ENCODE data around the gene PPM1E.
"Not testable (repeated sequence)": the region's sequence is repeated elsewhere in the genome, so short reads cannot be mapped to it uniquely, and the experiment has no call there.

Gene PPM1E

DNA sequence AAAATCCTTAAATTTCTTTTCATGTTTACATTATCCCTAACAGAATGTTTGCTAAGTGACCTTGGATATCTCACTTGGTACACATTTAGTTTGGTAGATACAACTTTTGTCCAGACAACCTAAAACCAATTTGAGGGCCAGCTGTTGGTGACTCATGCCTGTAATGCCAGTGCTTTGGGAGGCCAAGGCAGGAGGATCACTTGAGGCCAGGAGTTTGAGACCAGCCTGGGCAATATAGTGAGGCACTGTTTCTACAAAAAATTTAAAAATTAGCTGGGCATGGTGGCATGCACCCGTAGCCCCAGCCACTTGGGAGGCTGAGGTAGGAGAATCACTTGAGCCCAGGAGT is 202.0 kb downstream of the PPM1E start:
- DNase-seq, result not testable (repeated sequence)

DNA sequence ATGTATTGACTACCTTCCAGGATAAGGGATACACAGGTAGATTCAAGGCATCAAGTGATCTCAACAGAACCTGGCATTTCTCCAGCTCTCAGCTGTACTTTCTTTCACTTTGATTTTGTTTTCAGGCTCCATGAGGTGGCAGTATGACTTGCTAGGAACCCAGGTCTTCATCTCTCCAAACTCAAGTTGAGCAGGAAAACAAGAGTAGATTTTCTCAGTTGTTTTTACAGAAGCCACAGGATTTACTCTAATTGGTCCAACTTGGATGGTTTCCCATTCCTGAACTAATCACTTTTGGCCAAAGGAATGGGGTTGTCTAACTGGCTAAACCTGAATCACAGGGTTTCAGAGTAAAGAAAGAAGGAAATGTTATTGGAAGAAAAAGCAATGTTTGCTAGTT is 204.4 kb downstream of the PPM1E start:
- peak; percentile 22 for DNase-seq

GRCh38 chr17:58965221-58965620 is 209.6 kb downstream of the PPM1E start:
- no peak for DNase-seq

DNA sequence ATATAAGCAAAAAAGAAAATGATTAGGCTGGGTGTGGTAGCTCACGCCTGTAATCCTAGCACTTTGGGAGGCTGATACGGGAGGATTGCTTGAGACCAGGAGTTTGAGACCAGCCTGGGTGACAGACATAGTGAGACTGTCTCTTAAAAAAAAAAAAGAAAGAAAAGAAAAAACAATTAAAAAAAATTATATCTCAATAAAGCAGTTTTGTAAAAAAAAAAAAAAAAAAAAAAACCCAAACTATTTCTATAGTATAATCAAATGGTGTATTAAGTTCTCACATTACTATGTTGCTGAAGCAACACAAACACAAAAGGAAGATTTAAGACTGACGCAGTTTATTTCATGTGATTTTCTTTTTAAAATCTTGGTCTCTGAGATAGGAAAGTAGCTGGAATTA is 210.6 kb downstream of the PPM1E start:
- DNase-seq, result no peak

DNA sequence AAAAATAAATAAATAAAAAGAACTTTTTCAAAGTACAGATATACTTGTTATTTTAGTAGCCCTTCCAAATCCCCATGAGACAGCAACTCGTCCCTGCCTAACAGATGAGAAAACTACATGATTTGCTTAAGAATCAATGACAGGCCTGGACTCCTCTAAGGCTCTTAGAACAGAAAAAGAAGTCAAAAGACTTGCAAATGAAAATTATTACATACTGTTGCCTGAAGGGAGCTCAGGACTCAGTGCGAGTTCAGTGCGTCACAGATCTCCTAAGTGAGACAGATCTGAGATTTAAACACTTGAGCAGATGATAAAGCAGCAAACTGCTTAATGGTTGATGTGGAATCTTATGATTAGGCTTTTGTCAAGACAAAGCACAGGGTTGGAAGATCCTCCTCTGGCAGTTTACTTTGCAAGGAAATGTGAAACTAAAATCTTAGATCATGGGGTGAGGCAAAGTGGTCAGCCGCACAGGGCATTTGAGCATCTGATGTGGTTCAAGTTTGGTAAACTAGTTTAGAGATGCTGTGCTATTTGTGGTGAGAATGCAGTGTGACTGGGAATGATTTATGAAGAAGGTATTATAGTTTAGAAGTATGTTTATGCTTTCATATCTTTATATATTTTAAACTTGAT is 212.9 kb downstream of the PPM1E start:
- DNase-seq, result no peak

- no peak for DNase-seq
Measured at GRCh38 chr17:58969156-58969555, 213.5 kb downstream of the PPM1E start.

DNA sequence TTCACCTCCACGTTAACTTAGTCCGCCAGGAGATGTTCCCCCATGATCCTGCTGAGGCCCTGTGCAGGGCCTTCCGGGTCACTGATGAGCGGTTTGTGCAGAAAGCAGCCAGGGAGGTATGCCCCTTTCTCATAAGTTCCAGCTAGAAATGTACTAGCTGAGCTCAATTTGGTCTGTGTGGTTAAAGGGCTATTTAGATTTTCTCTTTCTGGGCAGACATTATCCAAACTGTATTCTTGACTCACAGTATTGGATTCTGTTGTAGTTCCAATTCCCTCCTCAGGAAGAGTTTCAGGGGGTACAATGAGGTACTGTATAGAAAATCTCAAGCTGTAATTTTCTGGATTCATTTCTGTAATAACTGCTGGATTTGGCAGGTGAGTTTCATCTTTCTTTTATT is 214.0 kb downstream of the PPM1E start:
- DNase-seq, result no peak

DNA sequence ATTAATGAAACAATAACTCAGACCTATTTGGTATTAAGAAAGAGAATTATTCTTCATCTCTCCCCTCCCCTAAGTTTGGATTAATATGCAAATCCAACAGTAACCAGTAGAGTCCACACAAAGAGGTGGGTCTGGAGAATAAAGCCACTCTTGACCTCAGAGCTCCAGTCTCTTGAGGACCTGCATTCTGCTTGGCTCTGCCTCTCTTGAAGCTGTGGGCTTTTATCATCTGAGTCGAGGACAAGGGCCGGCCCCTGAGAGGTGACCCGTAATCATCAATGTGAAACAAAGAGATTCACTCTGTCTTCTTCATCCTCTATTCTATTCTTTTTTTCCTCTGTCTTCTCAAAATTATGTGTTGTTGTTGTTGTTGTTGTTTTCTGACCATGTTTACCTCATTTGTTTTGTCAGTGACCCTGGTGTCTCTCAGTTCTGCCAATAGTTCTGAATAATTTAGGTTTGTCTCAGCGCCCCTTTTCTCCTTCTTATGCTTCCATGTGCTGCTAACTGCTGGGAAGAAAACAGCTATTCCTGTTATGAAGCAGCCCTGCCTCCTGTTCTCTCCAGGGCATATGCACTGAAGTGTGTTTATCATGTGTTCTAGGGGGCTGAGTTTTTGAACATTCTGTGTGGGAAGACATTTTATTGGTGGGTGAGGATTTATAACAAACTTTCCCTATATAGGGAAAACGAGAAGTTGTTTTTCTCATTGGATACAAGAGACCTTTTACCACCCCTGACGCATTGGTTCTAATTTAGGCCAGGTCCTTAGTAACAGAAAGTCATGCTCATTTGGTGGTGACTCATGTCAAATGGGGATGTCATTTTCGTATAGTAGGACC is 215.2 kb downstream of the PPM1E start:
- DNase-seq, result peak; percentile 86

DNA sequence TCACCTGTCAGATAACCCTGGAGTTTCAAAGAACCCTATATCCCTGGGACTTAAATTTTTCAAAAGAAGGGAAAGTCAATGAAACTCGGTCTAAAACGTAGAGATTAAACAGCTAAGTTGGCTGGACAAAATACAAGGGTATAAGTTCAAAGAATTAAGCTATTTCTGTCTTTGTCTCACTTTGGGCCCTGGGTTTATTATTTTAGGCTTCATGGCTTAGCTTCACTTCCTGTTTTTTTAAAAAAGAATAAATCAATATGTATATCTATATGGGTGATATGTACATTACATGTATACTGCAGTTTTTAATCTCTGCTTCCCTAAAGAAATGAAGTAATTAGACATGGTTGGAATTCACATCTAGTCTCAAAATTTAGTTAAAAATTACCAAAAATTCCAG is 218.7 kb downstream of the PPM1E start:
- no peak for DNase-seq

GRCh38 chr17:58976541-58976940 is 220.9 kb downstream of the PPM1E start:
- DNase-seq, result no peak

DNA sequence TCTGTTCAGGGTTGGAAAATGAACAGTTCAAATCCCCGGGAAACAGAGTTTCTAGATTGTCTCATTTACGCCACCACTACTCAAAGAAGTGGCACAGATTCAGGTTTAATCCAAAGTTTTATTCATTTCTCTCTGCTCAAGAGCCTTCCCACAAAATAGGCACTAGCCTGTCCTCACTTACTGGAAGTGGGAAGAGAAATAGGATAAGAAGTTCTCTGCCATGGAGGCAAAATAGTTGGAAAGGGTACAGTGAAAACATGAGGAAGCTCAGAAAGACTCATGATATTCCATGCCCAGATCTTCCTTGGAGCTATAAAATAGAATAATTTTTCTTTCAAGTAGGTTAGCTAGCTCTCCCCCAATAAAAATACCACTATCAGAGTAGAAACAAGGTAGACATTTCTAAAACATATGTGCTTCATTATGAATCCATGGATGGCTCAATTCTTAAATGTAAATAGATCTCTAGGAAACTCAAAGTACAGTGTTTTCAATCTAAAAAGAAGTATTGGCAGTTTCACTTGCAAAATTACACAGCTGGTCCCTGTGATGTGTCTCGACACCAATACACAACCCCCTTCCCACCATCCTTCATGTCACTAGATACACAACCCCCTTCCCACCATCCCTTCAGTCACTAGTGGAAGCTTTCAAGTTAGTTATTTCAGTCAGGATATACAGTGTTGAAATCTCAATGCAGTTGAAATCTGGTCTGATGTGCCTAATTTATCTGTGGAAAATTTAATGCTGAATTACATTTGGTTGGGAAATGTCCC is 225.2 kb downstream of the PPM1E start:
- DNase-seq, result no peak

GRCh38 chr17:58982626-58983025 is 227.0 kb downstream of the PPM1E start:
- no peak for DNase-seq

GRCh38 chr17:58985367-58985766 is 229.7 kb downstream of the PPM1E start:
- no peak for DNase-seq

GRCh38 chr17:58985971-58986370 is 230.3 kb downstream of the PPM1E start:
- peak; percentile 23 for DNase-seq

GRCh38 chr17:58989629-58990028 is 234.0 kb downstream of the PPM1E start:
- DNase-seq, result no peak

GRCh38 chr17:58991718-58992331 is 236.2 kb downstream of the PPM1E start:
- DNase-seq, result no peak

GRCh38 chr17:58993311-58993710 is 237.7 kb downstream of the PPM1E start:
- DNase-seq, result no peak

DNA sequence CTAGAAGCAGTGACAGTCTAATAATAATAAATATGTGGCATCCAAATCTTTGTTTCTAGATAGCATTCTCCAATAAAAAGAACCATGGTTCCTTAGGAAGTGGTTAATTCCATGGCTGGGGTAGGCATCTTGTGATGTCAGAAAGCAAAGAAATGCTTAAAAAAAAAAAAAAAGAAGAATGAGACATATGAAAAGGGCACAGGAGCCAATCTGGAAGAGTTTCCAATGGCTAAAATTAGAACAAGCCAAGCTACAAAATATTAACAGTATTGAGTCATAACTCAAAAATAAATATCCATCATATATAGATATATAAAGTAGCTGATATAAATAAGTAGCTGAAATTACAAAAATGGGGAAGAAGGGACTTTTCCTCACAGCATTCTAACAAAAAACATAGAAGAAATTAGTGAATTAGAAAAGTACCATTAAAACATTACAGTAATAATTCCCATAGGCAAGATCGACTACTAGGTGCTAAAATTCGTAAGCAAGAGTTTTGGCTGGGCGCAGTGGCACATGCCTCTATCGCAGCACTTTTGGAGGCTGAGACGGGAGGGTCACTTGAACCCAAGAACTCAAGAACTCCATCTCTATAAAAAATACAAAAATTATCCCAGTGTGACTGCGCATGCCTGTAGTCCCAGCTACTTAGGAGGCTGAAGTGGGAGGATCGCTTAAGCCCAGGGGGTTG is 239.7 kb downstream of the PPM1E start:
- no peak for DNase-seq

DNA sequence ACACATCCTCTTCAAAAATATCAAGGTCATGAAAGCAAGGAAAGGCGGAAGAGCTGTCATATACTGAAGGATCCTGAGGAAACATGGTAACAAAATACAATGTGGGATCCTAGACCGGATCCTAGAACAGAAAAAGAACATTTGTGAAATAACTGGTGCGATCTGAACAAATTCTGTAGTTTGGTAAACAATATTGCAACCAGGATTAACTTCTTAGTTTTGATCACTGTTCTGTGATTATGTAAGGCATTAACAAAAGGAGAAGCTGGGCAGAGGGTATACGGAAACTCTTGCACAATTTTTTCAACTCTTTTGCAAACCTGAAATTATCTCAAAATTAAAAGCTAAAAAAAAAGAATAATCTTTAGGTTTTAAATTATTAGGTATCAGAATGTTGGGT is 241.3 kb downstream of the PPM1E start:
- peak; percentile 83 for DNase-seq

GRCh38 chr17:58997756-58998553 is 242.3 kb downstream of the PPM1E start:
- DNase-seq, result peak; percentile 37

GRCh38 chr17:58998871-58999270 is 243.2 kb downstream of the PPM1E start:
- no peak for DNase-seq

DNA sequence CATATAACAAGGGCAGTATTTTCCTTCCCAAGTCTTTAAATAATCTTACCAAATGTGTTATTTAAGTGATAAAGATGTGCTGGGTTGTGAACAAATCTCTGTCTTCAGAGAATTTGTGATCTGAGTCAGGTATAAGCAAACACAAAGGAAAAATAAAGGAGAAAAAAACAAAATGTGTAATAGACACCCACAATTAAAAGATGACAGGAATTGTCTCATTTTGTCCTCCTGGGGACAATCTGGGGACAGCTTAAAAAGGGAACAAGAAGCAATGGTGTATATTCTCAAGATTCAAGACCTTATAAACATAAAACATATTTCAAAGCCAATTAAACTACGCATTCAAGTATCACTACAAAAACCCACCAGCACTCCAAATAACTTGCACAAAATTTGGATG is 243.8 kb downstream of the PPM1E start:
- DNase-seq, result no peak
